C4-2B (cell line): ENCODE data around the gene PRKG1.

Experiments
- CTCF ChIP-seq: fragments of 450-650 bp; conservative IDR thresholded peaks from 2 replicates; pipeline ENCODE4 v1.5.1; 2017; ENCODE audit warnings: mild to moderate bottlenecking
- ZFX ChIP-seq: fragments of 450-650 bp; IDR thresholded peaks from 2 replicates; pipeline ENCODE4 v1.6.1; 2017

GRCh38 chr10:51907361-51907760, 833.1 kb downstream of the PRKG1 start:
- TF ChIP-seq CTCF (no peak), ZFX (no peak)
